GM23338 (cell line): Measurements from ENCODE around the gene FHIP1B. TPM values are rescaled to one million over a fixed set of nuclear protein-coding genes. Genes with fewer than 3 reads are reported as not detected.

Experiments used
- ATAC-seq: fragments of 200-7000 bp; cut with Tn5 transposase; 3 replicates; pipeline ENCODE4 v1.9.1; 2020
- DNase-seq: peaks from one replicate; pipeline ENCODE4 v3.0.0-alpha.2; 2015; ENCODE audit warnings: low spot score
- H2AFZ ChIP-seq: fragments of 200-600 bp; sonication (generic); 2 replicates; pipeline ENCODE4 v1.8.0; 2016; ENCODE audit warnings: antibody characterized with exemption, mild to moderate bottlenecking, moderate library complexity
- H3F3A ChIP-seq: fragments of 200-600 bp; sonication (generic); replicated peaks from 2 replicates; pipeline ENCODE4 v1.8.0; 2017; ENCODE audit warnings: antibody characterized with exemption, mixed run types, low read depth
- H3K27ac ChIP-seq: fragments of 200-600 bp; sonication (generic); 2 replicates; pipeline ENCODE4 v1.6.1; 2016; ENCODE audit warnings: low read depth
- H3K27me3 ChIP-seq: fragments of 200-600 bp; sonication (generic); 2 replicates; pipeline ENCODE4 v1.8.0; 2016; ENCODE audit warnings: mild to moderate bottlenecking, mixed run types, moderate library complexity; ENCODE audit not compliant: insufficient read depth
- H3K36me3 ChIP-seq: fragments of 200-600 bp; sonication (generic); 2 replicates; pipeline ENCODE4 v1.8.0; 2016; ENCODE audit warnings: mild to moderate bottlenecking; ENCODE audit not compliant: insufficient read depth
- H3K4me1 ChIP-seq: fragments of 200-600 bp; sonication (generic); 2 replicates; pipeline ENCODE4 v1.8.0; 2016; ENCODE audit warnings: mild to moderate bottlenecking, moderate library complexity; ENCODE audit not compliant: insufficient read depth
- H3K4me2 ChIP-seq: fragments of 200-600 bp; sonication (generic); 2 replicates; pipeline ENCODE4 v1.7.1; 2017; ENCODE audit warnings: mixed run types
- H3K4me3 ChIP-seq: fragments of 200-600 bp; sonication (generic); 2 replicates; pipeline ENCODE4 v1.6.1; 2016; ENCODE audit warnings: mixed run types
- H3K79me2 ChIP-seq: fragments of 200-600 bp; sonication (generic); replicated peaks from 2 replicates; pipeline ENCODE4 v1.8.0; 2017; ENCODE audit warnings: mild to moderate bottlenecking; ENCODE audit not compliant: insufficient read depth
- H3K9me2 ChIP-seq: fragments of 200-600 bp; sonication (generic); 2 replicates; pipeline ENCODE4 v1.8.0; 2017; ENCODE audit not compliant: insufficient read depth
- H4K20me1 ChIP-seq: fragments of 200-600 bp; sonication (generic); replicated peaks from 2 replicates; pipeline ENCODE4 v1.8.0; 2017; ENCODE audit warnings: mild to moderate bottlenecking; ENCODE audit not compliant: insufficient read depth
- H3K27ac Mint-ChIP-seq: 2 replicates; pipeline ENCODE4 v1.8.0; 2020; ENCODE audit warnings: inconsistent platforms, mild to moderate bottlenecking, moderate library complexity, mixed read lengths
- H3K27me3 Mint-ChIP-seq: 3 replicates; pipeline ENCODE4 v1.8.0; 2022; ENCODE audit warnings: low read depth, mild to moderate bottlenecking, moderate library complexity, mixed read lengths, inconsistent platforms; ENCODE audit not compliant: insufficient read depth, poor library complexity
- H3K36me3 Mint-ChIP-seq: 3 replicates; pipeline ENCODE4 v1.8.0; 2021; ENCODE audit warnings: low read depth, mild to moderate bottlenecking, inconsistent platforms, moderate library complexity, mixed read lengths
- H3K4me1 Mint-ChIP-seq: 3 replicates; pipeline ENCODE4 v1.8.0; 2020; ENCODE audit warnings: mild to moderate bottlenecking, inconsistent platforms, mixed read lengths
- H3K4me3 Mint-ChIP-seq: 3 replicates; pipeline ENCODE4 v1.8.0; 2021; ENCODE audit warnings: moderate library complexity, mild to moderate bottlenecking, inconsistent platforms, mixed read lengths
- H3K9me3 Mint-ChIP-seq: 3 replicates; pipeline ENCODE4 v1.8.0; 2020; ENCODE audit warnings: moderate library complexity, mild to moderate bottlenecking, inconsistent platforms, mixed read lengths
- ETS1 ChIP-seq: IDR thresholded peaks from 2 replicates; pipeline ENCODE4 v1.6.1; 2016; ENCODE audit warnings: antibody characterized with exemption
- EZH2 ChIP-seq: fragments of 200-600 bp; sonication (generic); IDR thresholded peaks from one replicate; pipeline ENCODE4 v1.8.0; 2017; ENCODE audit warnings: antibody characterized with exemption, mild to moderate bottlenecking, low read depth; ENCODE audit not compliant: unreplicated experiment
- JUNB ChIP-seq: IDR thresholded peaks from one replicate; pipeline ENCODE4 v1.6.1; 2016; ENCODE audit warnings: antibody characterized with exemption; ENCODE audit not compliant: unreplicated experiment
- POLR2AphosphoS5 ChIP-seq: IDR thresholded peaks from 2 replicates; pipeline ENCODE4 v1.6.1; 2016; ENCODE audit warnings: antibody characterized with exemption, low read depth
- REST ChIP-seq: IDR thresholded peaks from one replicate; pipeline ENCODE4 v1.6.1; 2018; ENCODE audit warnings: antibody characterized with exemption; ENCODE audit not compliant: unreplicated experiment
- STAT1 ChIP-seq: IDR thresholded peaks from one replicate; pipeline ENCODE4 v1.6.1; 2016; ENCODE audit warnings: antibody characterized with exemption; ENCODE audit not compliant: unreplicated experiment
- ZNF331 ChIP-seq: fragments of 250-450 bp; sonication (Bioruptor Pico); IDR thresholded peaks from 2 replicates; pipeline ENCODE4 v1.5.0; 2020; ENCODE audit warnings: low read depth, mild to moderate bottlenecking, moderate library complexity
- polyA plus RNA-seq: library from polyadenylated mRNA; unstranded; fragments of >200 nt; fragmentation: Nextera tagmentation; extraction: Ambion mirVana; gene quantifications from 2 replicates; pipeline ENCODE4 v1.2.1, GENCODE V29; 2016
- total RNA-seq: library from RNA; depleted of rRNA; stranded (reverse); fragments of >200 nt; shearing (Covaris generic); gene quantifications from 2 replicates; pipeline ENCODE4 v1.2.3, GENCODE V29; 2014
- TF ChIP-seq, protein P1 (sequence below): fragments of 250-450 bp; sonication (Bioruptor Pico); IDR thresholded peaks from 2 replicates; pipeline ENCODE4 v1.5.0; 2020; ENCODE audit warnings: mild to moderate bottlenecking, moderate library complexity
- TF ChIP-seq, protein P2 (sequence below), 2 experiments: fragments of 200-600 bp in 1 of 2; sonication (generic) in 1 of 2; conservative IDR thresholded peaks; 2 replicates each; pipeline versions ENCODE4 v1.5.1 to v1.6.1; 2016 to 2017; ENCODE audit warnings: antibody characterized with exemption in 2 of 2, low read depth in 2 of 2, mild to moderate bottlenecking in 2 of 2, moderate library complexity in 1 of 2

FHIP1B gene
- total and polyA plus RNA-seq, 2 experiments from 2014 or later: 10.3 to 34.5 TPM

- no peak for DNase-seq
- no peak within 1 kb of the TSS for H2AFZ ChIP-seq
- H3K36me3 Mint-ChIP-seq: no peaks in the 10 kb centered on the region
- ATAC-seq: no peak
- no peaks in the 10 kb centered on the region; the same call in 1 of the 2 replicates for H4K20me1 ChIP-seq
- H3K4me1 Mint-ChIP-seq: peaks cover 8% of the 10 kb centered on the region
- no peaks in the 10 kb centered on the region for H3K9me3 Mint-ChIP-seq
- H3K27ac Mint-ChIP-seq: no peak within 1 kb of the TSS
- no peaks in the 10 kb centered on the region for H3K36me3 ChIP-seq
- H3K4me3 Mint-ChIP-seq: no peak within 1 kb of the TSS
- TF ChIP-seq REST: no peak
- TF ChIP-seq JUNB: no peak
- TF ChIP-seq, protein P1, sequence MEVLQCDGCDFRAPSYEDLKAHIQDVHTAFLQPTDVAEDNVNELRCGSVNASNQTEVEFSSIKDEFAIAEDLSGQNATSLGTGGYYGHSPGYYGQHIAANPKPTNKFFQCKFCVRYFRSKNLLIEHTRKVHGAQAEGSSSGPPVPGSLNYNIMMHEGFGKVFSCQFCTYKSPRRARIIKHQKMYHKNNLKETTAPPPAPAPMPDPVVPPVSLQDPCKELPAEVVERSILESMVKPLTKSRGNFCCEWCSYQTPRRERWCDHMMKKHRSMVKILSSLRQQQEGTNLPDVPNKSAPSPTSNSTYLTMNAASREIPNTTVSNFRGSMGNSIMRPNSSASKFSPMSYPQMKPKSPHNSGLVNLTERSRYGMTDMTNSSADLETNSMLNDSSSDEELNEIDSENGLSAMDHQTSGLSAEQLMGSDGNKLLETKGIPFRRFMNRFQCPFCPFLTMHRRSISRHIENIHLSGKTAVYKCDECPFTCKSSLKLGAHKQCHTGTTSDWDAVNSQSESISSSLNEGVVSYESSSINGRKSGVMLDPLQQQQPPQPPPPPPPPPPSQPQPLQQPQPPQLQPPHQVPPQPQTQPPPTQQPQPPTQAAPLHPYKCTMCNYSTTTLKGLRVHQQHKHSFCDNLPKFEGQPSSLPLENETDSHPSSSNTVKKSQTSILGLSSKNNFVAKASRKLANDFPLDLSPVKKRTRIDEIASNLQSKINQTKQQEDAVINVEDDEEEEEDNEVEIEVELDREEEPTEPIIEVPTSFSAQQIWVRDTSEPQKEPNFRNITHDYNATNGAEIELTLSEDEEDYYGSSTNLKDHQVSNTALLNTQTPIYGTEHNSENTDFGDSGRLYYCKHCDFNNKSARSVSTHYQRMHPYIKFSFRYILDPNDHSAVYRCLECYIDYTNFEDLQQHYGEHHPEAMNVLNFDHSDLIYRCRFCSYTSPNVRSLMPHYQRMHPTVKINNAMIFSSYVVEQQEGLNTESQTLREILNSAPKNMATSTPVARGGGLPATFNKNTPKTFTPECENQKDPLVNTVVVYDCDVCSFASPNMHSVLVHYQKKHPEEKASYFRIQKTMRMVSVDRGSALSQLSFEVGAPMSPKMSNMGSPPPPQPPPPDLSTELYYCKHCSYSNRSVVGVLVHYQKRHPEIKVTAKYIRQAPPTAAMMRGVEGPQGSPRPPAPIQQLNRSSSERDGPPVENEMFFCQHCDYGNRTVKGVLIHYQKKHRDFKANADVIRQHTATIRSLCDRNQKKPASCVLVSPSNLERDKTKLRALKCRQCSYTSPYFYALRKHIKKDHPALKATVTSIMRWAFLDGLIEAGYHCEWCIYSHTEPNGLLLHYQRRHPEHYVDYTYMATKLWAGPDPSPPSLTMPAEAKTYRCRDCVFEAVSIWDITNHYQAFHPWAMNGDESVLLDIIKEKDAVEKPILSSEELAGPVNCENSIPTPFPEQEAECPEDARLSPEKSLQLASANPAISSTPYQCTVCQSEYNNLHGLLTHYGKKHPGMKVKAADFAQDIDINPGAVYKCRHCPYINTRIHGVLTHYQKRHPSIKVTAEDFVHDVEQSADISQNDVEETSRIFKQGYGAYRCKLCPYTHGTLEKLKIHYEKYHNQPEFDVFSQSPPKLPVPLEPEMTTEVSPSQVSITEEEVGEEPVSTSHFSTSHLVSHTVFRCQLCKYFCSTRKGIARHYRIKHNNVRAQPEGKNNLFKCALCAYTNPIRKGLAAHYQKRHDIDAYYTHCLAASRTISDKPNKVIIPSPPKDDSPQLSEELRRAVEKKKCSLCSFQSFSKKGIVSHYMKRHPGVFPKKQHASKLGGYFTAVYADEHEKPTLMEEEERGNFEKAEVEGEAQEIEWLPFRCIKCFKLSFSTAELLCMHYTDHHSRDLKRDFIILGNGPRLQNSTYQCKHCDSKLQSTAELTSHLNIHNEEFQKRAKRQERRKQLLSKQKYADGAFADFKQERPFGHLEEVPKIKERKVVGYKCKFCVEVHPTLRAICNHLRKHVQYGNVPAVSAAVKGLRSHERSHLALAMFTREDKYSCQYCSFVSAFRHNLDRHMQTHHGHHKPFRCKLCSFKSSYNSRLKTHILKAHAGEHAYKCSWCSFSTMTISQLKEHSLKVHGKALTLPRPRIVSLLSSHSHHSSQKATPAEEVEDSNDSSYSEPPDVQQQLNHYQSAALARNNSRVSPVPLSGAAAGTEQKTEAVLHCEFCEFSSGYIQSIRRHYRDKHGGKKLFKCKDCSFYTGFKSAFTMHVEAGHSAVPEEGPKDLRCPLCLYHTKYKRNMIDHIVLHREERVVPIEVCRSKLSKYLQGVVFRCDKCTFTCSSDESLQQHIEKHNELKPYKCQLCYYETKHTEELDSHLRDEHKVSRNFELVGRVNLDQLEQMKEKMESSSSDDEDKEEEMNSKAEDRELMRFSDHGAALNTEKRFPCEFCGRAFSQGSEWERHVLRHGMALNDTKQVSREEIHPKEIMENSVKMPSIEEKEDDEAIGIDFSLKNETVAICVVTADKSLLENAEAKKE (CRISPR knock-in tag): no peak
- TF ChIP-seq ETS1: no peak
- no peak for TF ChIP-seq EZH2
- TF ChIP-seq ZNF331 (CRISPR knock-in tag): no peak
- no peak for TF ChIP-seq STAT1
- no peak for TF ChIP-seq POLR2AphosphoS5
- TF ChIP-seq, protein P2, sequence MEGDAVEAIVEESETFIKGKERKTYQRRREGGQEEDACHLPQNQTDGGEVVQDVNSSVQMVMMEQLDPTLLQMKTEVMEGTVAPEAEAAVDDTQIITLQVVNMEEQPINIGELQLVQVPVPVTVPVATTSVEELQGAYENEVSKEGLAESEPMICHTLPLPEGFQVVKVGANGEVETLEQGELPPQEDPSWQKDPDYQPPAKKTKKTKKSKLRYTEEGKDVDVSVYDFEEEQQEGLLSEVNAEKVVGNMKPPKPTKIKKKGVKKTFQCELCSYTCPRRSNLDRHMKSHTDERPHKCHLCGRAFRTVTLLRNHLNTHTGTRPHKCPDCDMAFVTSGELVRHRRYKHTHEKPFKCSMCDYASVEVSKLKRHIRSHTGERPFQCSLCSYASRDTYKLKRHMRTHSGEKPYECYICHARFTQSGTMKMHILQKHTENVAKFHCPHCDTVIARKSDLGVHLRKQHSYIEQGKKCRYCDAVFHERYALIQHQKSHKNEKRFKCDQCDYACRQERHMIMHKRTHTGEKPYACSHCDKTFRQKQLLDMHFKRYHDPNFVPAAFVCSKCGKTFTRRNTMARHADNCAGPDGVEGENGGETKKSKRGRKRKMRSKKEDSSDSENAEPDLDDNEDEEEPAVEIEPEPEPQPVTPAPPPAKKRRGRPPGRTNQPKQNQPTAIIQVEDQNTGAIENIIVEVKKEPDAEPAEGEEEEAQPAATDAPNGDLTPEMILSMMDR (conservative IDR thresholded peaks at IDR 0.05; ENCODE audit: low read depth in 2 of 2): no peak
- no peaks in the 10 kb centered on the region for H3F3A ChIP-seq
- no peak within 1 kb of the TSS for H3K27ac ChIP-seq
- H3K4me1 ChIP-seq: peaks cover 7% of the 10 kb centered on the region; the same call in 1 of the 2 replicates
- no peak within 1 kb of the TSS for H3K4me3 ChIP-seq
- no peaks in the 10 kb centered on the region for H3K79me2 ChIP-seq
- H3K4me2 ChIP-seq: no peak within 1 kb of the TSS
- H3K9me2 ChIP-seq: no peaks in the 10 kb centered on the region
- peaks cover 2% of the 10 kb centered on the region for H3K27me3 Mint-ChIP-seq
- no peaks in the 10 kb centered on the region for H3K27me3 ChIP-seq
Observed at GRCh38 chr11:6199174-6199810, 35.1 kb downstream of the FHIP1B start, which contains the start of gene OR52W1. OR52W1 (plus strand) TSS chr11:6199224; CDS start chr11:6199224, 0 bp downstream.
